Measurements from ENCODE around the gene HCN2. TPM values are rescaled to one million over a fixed set of nuclear protein-coding genes. Genes with fewer than 3 reads are reported as not detected.
"Not testable (repeated sequence)": the region's sequence is repeated elsewhere in the genome, so short reads cannot be mapped to it uniquely, and the experiment has no call there.

The HCN2 gene
- total and polyA plus RNA-seq, 10 of the 15 experiments (the other 5 are each of a cell fraction or from before 2014, with no cell fraction given) = 0.01 to 0.54 (median 0.08) TPM; not detected in 4

DNA sequence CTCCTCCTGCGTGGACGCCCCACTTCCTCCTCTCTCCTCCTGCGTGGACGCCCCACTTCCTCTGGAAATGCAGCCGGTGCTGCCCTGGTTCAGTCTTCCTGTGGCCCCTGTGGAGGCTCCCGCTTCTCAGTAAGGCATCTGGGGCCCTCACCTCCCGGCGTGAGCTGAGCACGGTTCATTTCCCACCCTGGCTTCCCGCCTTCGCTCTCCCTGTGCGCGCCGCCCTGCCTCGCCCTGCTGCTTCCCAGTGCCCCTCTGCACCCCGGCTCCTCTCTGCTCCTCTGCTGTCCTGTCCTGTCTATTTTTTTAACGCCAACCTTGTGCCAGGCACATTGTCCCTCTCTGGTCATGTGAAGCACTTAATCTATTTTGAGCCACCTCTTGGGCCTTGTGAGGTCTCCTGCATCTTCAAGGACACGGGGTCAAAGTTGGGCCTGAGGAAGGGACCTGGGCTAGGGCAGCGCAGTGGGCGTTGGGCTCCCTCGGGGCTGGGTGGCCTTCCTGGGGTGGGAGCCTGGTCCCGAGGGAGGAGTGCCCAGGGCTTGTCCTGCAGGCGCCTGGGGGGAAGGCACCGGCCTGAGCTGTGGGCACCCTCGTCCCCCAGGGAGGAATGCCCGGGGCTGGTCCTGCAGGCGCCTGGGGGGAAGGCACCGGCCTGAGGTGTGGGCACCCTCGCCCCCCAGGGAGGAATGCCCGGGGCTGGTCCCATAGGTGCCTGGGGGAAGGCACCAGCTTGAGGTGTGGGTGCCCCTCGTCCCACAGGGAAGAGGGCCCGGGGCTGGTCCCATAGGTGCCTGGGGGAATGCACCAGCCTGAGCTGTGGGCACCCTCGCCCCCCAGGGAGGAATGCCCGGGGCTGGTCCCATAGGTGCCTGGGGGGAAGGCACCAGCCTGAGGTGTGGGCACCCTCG lies 13.0 kb downstream of the HCN2 start:
- no peaks in the 10 kb centered on the region for H3K4me1 ChIP-seq (ENCODE audit: control insufficient read depth, insufficient read depth, low read length)
- WGBS (ENCODE audit: insufficient coverage, insufficient replicate concordance, low lambda C conversion rate, missing lambda C conversion rate) = 43% methylated on average over 29 of the region's 35 CpGs
- H3K79me2 ChIP-seq (ENCODE audit: control insufficient read depth, insufficient read depth, low read length) = no peaks in the 10 kb centered on the region
- in situ Hi-C loops (cut with MboI) = no loop called here
- no peak overlapping the region for H2AFZ ChIP-seq (ENCODE audit: control insufficient read depth, low read depth, low read length)
- no peaks in the 10 kb centered on the region for H3K27me3 ChIP-seq (replicated peaks in 1 of 2; ENCODE audit: control insufficient read depth in 2 of 2, insufficient read depth in 2 of 2, low read length in 1 of 2)
- H4K20me1 ChIP-seq (ENCODE audit: control insufficient read depth, insufficient read depth) = no peaks in the 10 kb centered on the region
- no peak for DNase-seq (ENCODE audit: low read depth, low spot score)
- H3K36me3 ChIP-seq (ENCODE audit: control insufficient read depth in 2 of 2, insufficient read depth in 2 of 2, low read length in 1 of 2) = no peaks in the 10 kb centered on the region
- ChIA-PET RAD21 (ENCODE audit: unreplicated experiment) (no interaction called here), CTCF (no interaction called here), SMC1A (ENCODE audit: uncharacterized antibody, unreplicated experiment) (no interaction called here), POLR2A (interaction anchor here (0.8 kb wide), 1 partner anchor 58 kb away, joined by 3 read pairs; no protein-coding TSS in a partner anchor)
- no peak overlapping the region for H3K27ac ChIP-seq (ENCODE audit: control insufficient read depth, insufficient read depth)
- no peak overlapping the region for H3K4me3 ChIP-seq
- TF ChIP-seq, protein P1, sequence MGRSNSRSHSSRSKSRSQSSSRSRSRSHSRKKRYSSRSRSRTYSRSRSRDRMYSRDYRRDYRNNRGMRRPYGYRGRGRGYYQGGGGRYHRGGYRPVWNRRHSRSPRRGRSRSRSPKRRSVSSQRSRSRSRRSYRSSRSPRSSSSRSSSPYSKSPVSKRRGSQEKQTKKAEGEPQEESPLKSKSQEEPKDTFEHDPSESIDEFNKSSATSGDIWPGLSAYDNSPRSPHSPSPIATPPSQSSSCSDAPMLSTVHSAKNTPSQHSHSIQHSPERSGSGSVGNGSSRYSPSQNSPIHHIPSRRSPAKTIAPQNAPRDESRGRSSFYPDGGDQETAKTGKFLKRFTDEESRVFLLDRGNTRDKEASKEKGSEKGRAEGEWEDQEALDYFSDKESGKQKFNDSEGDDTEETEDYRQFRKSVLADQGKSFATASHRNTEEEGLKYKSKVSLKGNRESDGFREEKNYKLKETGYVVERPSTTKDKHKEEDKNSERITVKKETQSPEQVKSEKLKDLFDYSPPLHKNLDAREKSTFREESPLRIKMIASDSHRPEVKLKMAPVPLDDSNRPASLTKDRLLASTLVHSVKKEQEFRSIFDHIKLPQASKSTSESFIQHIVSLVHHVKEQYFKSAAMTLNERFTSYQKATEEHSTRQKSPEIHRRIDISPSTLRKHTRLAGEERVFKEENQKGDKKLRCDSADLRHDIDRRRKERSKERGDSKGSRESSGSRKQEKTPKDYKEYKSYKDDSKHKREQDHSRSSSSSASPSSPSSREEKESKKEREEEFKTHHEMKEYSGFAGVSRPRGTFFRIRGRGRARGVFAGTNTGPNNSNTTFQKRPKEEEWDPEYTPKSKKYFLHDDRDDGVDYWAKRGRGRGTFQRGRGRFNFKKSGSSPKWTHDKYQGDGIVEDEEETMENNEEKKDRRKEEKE (IDR thresholded peaks at IDR 0.05) = no peak
- TF ChIP-seq IKZF2 (IDR thresholded peaks at IDR 0.05) (no peak), BHLHE40 (IDR thresholded peaks at IDR 0.05; ENCODE audit: borderline replicate concordance in 1 of 2, low read depth in 2 of 2, low read length in 1 of 2) (no peak), BMI1 (IDR thresholded peaks at IDR 0.05; ENCODE audit: borderline replicate concordance) (no peak), KDM1A (IDR thresholded peaks at IDR 0.05; ENCODE audit: borderline replicate concordance) (no peak), MYB (IDR thresholded peaks at IDR 0.05; ENCODE audit: borderline replicate concordance, low read depth, low read length) (no peak), MXI1 (IDR thresholded peaks at IDR 0.05; ENCODE audit: low read depth, low read length) (no peak), IKZF1 (conservative IDR thresholded peaks at IDR 0.05) (no peak), CHD1 (IDR thresholded peaks at IDR 0.05; ENCODE audit: low read depth, low read length) (no peak), TAF1 (IDR thresholded peaks at IDR 0.05; ENCODE audit: borderline replicate concordance, low read depth, low read length) (no peak)
- TF ChIP-seq, protein P2, sequence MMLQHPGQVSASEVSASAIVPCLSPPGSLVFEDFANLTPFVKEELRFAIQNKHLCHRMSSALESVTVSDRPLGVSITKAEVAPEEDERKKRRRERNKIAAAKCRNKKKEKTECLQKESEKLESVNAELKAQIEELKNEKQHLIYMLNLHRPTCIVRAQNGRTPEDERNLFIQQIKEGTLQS (IDR thresholded peaks at IDR 0.05; ENCODE audit: borderline replicate concordance, extremely low read depth, low read depth, low read length) = no peak
- H3K9me3 ChIP-seq (replicated peaks; ENCODE audit: control insufficient read depth, insufficient read depth, low read length) = no peaks in the 10 kb centered on the region; the same call in 2 of the 3 replicates
- ATAC-seq = no peak
- no TSS peak for BruUV-seq (replicated peaks)
- H3K9ac ChIP-seq (ENCODE audit: control insufficient read depth, insufficient read depth, low read length) = no peak overlapping the region
- FAIRE-seq = no peak
- intact Hi-C loops (cut with micrococcal nuclease; ENCODE audit: unreplicated experiment) = no loop called here
- H3K4me2 ChIP-seq (ENCODE audit: control insufficient read depth, insufficient read depth) = no peak overlapping the region

DNA sequence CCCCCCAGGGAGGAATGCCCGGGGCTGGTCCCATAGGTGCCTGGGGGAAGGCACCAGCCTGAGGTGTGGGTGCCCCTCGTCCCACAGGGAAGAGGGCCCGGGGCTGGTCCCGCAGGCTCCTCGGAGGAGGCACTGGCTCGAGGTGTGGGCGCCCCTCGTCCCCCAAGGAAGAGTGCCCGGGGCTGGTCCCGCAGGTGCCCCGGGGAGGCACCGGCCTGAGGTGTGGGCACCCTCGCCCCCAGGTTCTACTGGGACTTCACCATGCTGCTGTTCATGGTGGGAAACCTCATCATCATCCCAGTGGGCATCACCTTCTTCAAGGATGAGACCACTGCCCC lies 13.6 kb downstream of the HCN2 start:
- 6% methylated on average over 13 of the region's 13 CpGs for WGBS (ENCODE audit: insufficient coverage, insufficient replicate concordance, low lambda C conversion rate, missing lambda C conversion rate)
- BruUV-seq (replicated peaks); H3K27me3 ChIP-seq (replicated peaks in 1 of 2; ENCODE audit: control insufficient read depth in 2 of 2, insufficient read depth in 2 of 2, low read length in 1 of 2); DNase-seq (ENCODE audit: low read depth, low spot score); H3K4me3 ChIP-seq; in situ Hi-C loops (cut with MboI); intact Hi-C loops (cut with micrococcal nuclease; ENCODE audit: unreplicated experiment); H3K79me2 ChIP-seq (ENCODE audit: control insufficient read depth, insufficient read depth, low read length); ATAC-seq; SMC1A ChIA-PET (ENCODE audit: uncharacterized antibody, unreplicated experiment); CTCF ChIA-PET; RAD21 ChIA-PET (ENCODE audit: unreplicated experiment); H2AFZ ChIP-seq (ENCODE audit: control insufficient read depth, low read depth, low read length); H3K36me3 ChIP-seq (ENCODE audit: control insufficient read depth in 2 of 2, insufficient read depth in 2 of 2, low read length in 1 of 2); H3K4me1 ChIP-seq (ENCODE audit: control insufficient read depth, insufficient read depth, low read length); FAIRE-seq; H4K20me1 ChIP-seq (ENCODE audit: control insufficient read depth, insufficient read depth); H3K9me3 ChIP-seq (replicated peaks; ENCODE audit: control insufficient read depth, insufficient read depth, low read length); H3K4me2 ChIP-seq (ENCODE audit: control insufficient read depth, insufficient read depth); H3K27ac ChIP-seq (ENCODE audit: control insufficient read depth, insufficient read depth); H3K9ac ChIP-seq (ENCODE audit: control insufficient read depth, insufficient read depth, low read length): not testable (repeated sequence)
- POLR2A ChIA-PET = interaction anchor here (0.8 kb wide), 1 partner anchor 57 kb away, joined by 3 read pairs; no protein-coding TSS in a partner anchor
